Measurements from ENCODE around the gene PRDM12. TPM values are rescaled to one million over a fixed set of nuclear protein-coding genes. Genes with fewer than 3 reads are reported as not detected.
A peak's percentile ranks its signal among the peaks of the same experiment; 100 is the strongest.

Gene PRDM12
- total and polyA plus RNA-seq, 11 donors: 0.14 TPM; not detected in 10

- peaks cover 0 to 23% (median 16%) of the 10 kb centered on the region in 9 donors for H3K36me3 ChIP-seq
- ATAC-seq: peak in 3 of 4 donors; percentile 28 to 53 (median 36)
- H3K27me3 ChIP-seq: no peaks in the 10 kb centered on the region
- intact Hi-C loops (cut with DNase I): no loop called here
- H3K9me3 ChIP-seq: no peaks in the 10 kb centered on the region
- no peak overlapping the region for H3K27ac ChIP-seq
- peak in 2 of 5 donors; percentile 49 for DNase-seq
- WGBS, 4 donors: 28 to 39% (median 34%) methylated on average over 20 to 25 of the region's 25 CpGs
- TF ChIP-seq CTCF (IDR thresholded peaks at IDR 0.05) (peak in 4 of 12 donors; percentile 28 to 43 (median 34)), POLR2A (IDR thresholded peaks at IDR 0.05) (no peak)
- peak overlapping the region in 1 of 12 donors; percentile 73 for H3K4me3 ChIP-seq
- H3K4me1 ChIP-seq: peaks cover 0 to 32% (median 16%) of the 10 kb centered on the region in 12 donors
Observed at GRCh38 chr9:130692321-130692720, 27.9 kb downstream of the PRDM12 start.

GRCh38 chr9:130693101-130693425, 28.7 kb downstream of the PRDM12 start:
- Histone ChIP-seq H3K27ac (peak overlapping the region in 11 of 12 donors; percentile 3 to 78 (median 58)), H3K36me3 (peaks cover 0 to 30% (median 23%) of the 10 kb centered on the region in 9 donors), H3K9me3 (no peaks in the 10 kb centered on the region), H3K4me3 (peak overlapping the region; percentile 52 to 85 (median 75)), H3K27me3 (no peaks in the 10 kb centered on the region), H3K4me1 (peaks cover 0 to 32% (median 16%) of the 10 kb centered on the region in 12 donors)
- intact Hi-C loops (cut with DNase I): loop anchor here in 1 of 10 donors (1.0 kb wide), 1 partner anchor 19 kb away; no protein-coding TSS in a partner anchor
- DNase-seq: no peak
- TF ChIP-seq POLR2A (IDR thresholded peaks at IDR 0.05) (no peak), CTCF (IDR thresholded peaks at IDR 0.05) (no peak)
- no peak for ATAC-seq
- WGBS, 4 donors: 5 to 17% (median 8%) methylated on average over 8 of the region's 8 CpGs

- Histone ChIP-seq H3K27me3 (no peaks in the 10 kb centered on the region), H3K4me1 (peaks cover 0 to 32% (median 16%) of the 10 kb centered on the region in 12 donors), H3K4me3 (peak within 1 kb of the TSS; percentile 52 to 85 (median 75)), H3K36me3 (peaks cover 0 to 36% (median 29%) of the 10 kb centered on the region in 9 donors), H3K27ac (peak within 1 kb of the TSS in 11 of 12 donors; percentile 36 to 78 (median 58)), H3K9me3 (no peaks in the 10 kb centered on the region)
- TF ChIP-seq CTCF (IDR thresholded peaks at IDR 0.05) (peak in 1 of 12 donors; percentile 6), POLR2A (IDR thresholded peaks at IDR 0.05) (peak in 1 of 2 donors; percentile 68)
- intact Hi-C loops (cut with DNase I): loop anchor here in 1 of 10 donors (1.0 kb wide), 1 partner anchor 19 kb away; no protein-coding TSS in a partner anchor
- 0% methylated on average over 31 to 40 of the region's 40 CpGs for WGBS, 4 donors
- DNase-seq (peak; percentile 98 to 99 (median 98)), ATAC-seq (peak; percentile 95 to 98 (median 96))
Observed at GRCh38 chr9:130693426-130694191, 29.2 kb downstream of the PRDM12 start, which contains the start of gene EXOSC2. EXOSC2 (plus strand) TSS chr9:130693780; CDS start chr9:130693792, 12 bp downstream.

GRCh38 chr9:130694205-130694604, 29.8 kb downstream of the PRDM12 start:
- TF ChIP-seq CTCF (IDR thresholded peaks at IDR 0.05) (no peak), POLR2A (IDR thresholded peaks at IDR 0.05) (no peak)
- intact Hi-C loops (cut with DNase I): no loop called here
- no peaks in the 10 kb centered on the region for H3K9me3 ChIP-seq
- H3K27ac ChIP-seq: peak overlapping the region in 7 of 12 donors; percentile 43 to 78 (median 57)
- peaks cover 0 to 32% (median 16%) of the 10 kb centered on the region in 12 donors for H3K4me1 ChIP-seq
- WGBS, 4 donors: 2 to 3% (median 3%) methylated on average over 8 of the region's 8 CpGs
- no peaks in the 10 kb centered on the region for H3K27me3 ChIP-seq
- no peak for DNase-seq
- ATAC-seq: no peak
- peaks cover 0 to 42% (median 34%) of the 10 kb centered on the region in 9 donors for H3K36me3 ChIP-seq
- H3K4me3 ChIP-seq: peak overlapping the region; percentile 52 to 85 (median 75)

Measured in heart left ventricle (tissue), 16 donors.